ENCODE data around the gene SCYL1. TPM values are rescaled to one million over a fixed set of nuclear protein-coding genes. Genes with fewer than 3 reads are reported as not detected.

SCYL1 gene
- total and polyA plus RNA-seq, 12 donors = 47.4 to 130 (median 56.7) TPM

DNA sequence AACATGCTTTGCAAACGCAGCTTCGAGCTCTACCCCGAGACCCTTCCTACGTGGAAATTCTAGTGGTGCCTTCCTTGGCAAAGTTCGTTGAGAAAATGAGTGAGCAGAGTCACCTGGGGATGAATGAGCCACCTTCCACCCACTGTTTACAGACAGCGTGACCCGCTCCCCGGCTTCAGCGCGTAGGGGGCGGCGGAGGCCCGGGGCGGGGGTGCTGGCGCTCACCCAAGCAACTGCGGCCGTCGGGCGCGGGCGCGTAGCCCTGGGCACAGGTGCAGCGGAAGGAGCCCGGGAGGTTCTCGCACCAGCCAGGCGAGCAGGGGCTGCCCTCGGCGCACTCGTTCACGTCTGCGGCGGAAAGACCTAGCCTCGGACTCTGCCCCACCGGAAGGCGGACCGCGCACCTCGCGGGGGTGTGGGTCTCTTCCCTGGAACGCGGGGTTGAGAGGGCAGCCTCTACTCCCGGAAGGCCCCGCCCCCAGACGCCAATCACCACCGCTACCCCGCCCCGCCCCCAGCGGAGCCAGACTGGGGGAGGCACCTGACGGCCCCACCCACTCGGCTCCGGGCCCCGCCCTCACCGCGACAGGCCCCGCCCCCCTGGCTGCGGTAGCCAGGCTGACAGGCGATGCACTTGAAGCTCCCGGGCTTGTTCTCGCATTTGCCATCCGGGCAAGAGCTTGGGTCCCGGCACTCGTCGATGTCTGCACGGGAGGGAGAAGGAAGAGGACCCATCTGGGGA, 21.5 kb downstream of the SCYL1 start:
- 50 to 55% methylated on average over 49 to 60 of the region's 64 CpGs for WGBS, 2 donors
- intact Hi-C loops (cut with DNase I) = no loop called here
- Histone ChIP-seq H3K4me3 (peak overlapping the region in 2 of 10 donors; percentile 29 to 53), H3K36me3 (peaks cover 0 to 95% (median 3%) of the 10 kb centered on the region in 9 donors), H3K9me3 (no peaks in the 10 kb centered on the region), H3K27ac (peak overlapping the region in 1 of 10 donors; percentile 62), H3K4me1 (peaks cover 2 to 20% (median 6%) of the 10 kb centered on the region in 9 donors), H3K27me3 (no peaks in the 10 kb centered on the region)
- peak; percentile 54 to 84 for DNase-seq
- TF ChIP-seq, protein P1, sequence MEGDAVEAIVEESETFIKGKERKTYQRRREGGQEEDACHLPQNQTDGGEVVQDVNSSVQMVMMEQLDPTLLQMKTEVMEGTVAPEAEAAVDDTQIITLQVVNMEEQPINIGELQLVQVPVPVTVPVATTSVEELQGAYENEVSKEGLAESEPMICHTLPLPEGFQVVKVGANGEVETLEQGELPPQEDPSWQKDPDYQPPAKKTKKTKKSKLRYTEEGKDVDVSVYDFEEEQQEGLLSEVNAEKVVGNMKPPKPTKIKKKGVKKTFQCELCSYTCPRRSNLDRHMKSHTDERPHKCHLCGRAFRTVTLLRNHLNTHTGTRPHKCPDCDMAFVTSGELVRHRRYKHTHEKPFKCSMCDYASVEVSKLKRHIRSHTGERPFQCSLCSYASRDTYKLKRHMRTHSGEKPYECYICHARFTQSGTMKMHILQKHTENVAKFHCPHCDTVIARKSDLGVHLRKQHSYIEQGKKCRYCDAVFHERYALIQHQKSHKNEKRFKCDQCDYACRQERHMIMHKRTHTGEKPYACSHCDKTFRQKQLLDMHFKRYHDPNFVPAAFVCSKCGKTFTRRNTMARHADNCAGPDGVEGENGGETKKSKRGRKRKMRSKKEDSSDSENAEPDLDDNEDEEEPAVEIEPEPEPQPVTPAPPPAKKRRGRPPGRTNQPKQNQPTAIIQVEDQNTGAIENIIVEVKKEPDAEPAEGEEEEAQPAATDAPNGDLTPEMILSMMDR (IDR thresholded peaks at IDR 0.05) = no peak
- peak; percentile 42 to 77 (median 60) for ATAC-seq

DNA sequence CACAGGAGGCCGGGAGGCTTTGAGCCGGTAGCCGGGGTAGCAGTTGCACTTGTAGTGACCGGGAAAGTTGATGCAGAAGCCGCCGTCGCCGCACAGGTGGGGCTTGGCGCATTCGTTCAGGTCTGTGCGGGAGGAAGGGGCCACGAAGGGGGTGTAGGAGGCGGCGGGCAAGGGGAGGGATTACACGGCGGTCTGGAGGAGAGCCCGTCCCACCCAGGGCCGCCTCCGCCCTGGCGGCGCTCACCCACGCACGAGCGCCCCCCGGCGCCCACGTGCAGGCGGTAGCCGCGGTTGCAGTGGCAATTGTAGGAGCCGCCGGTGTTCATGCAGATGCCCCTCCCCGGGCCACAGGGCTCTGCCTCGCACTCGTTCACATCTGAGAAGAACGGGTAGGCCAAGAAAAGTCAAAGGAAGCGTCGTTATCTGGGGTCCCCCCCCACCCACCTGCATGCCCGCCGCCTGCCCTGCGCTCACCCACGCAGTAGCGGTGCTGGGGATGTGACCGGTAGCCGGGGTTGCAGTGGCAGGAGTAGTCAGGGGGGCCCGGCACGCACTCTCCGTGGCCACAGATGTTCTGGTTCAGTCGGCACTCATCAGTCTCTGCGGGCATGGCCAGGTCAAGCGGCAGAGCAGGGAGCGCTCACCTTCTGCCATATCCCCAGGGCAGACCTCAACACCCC, 22.7 kb downstream of the SCYL1 start:
- TF ChIP-seq, protein P1 (IDR thresholded peaks at IDR 0.05) = no peak
- Histone ChIP-seq H3K9me3 (no peaks in the 10 kb centered on the region), H3K27ac (no peak overlapping the region), H3K4me3 (no peak overlapping the region), H3K27me3 (no peaks in the 10 kb centered on the region), H3K4me1 (peaks cover 0 to 21% (median 0%) of the 10 kb centered on the region in 9 donors), H3K36me3 (peaks cover 0 to 100% (median 5%) of the 10 kb centered on the region in 9 donors)
- DNase-seq = no peak
- 79 to 84% methylated on average over 50 to 52 of the region's 52 CpGs for WGBS, 2 donors
- intact Hi-C loops (cut with DNase I) = no loop called here
- ATAC-seq = no peak

DNA sequence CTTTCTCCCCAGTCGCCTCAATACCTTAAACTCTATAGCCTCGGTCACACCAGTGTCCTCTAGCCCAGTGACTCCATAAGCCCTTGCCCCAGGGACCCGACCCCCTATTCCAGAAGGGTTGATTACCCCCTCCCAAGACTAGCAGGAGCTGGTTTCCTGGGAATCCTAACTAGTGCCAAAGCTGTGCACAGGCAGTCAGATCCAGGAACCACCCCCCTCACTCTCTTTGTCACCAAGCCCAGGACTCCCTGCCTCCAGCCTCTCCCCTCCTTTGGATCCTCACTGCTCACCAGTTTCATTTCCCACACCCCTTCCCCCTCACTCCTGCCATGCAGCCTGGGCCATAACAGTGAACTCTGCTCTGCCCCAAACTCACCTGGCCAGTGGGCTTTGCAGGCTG, 23.5 kb downstream of the SCYL1 start:
- WGBS, 2 donors = 92 to 95% methylated on average over 3 of the region's 3 CpGs
- DNase-seq = no peak
- peaks cover 0 to 100% (median 5%) of the 10 kb centered on the region in 9 donors for H3K36me3 ChIP-seq
- peaks cover 0 to 25% (median 0%) of the 10 kb centered on the region in 9 donors for H3K4me1 ChIP-seq
- TF ChIP-seq, protein P1 (IDR thresholded peaks at IDR 0.05) = no peak
- intact Hi-C loops (cut with DNase I) = no loop called here
- ATAC-seq = no peak
- H3K27me3 ChIP-seq = no peaks in the 10 kb centered on the region
- no peaks in the 10 kb centered on the region for H3K9me3 ChIP-seq
- no peak overlapping the region for H3K27ac ChIP-seq
- no peak overlapping the region for H3K4me3 ChIP-seq

DNA sequence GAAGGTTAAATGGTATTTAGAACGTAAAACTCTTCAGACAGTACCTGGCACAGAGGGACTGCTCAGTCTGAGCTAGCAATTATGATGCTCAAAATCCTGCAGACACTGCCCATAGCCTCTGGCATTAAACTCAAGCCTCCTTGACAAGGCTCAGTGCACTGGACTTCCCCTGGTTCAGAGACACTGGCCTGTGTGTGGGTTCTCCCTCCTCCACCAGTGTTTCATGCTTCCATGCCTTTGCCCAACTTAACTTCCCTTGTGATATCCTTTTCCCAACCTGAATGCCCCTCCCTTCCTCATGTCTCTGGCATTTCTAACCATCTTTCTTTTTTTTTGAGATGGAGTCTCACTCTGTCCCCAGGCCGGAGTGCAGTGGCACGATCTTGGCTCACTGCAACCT, 24.2 kb downstream of the SCYL1 start:
- TF ChIP-seq, protein P1 (IDR thresholded peaks at IDR 0.05) = no peak
- Histone ChIP-seq H3K36me3 (peaks cover 0 to 100% (median 5%) of the 10 kb centered on the region in 9 donors), H3K27me3 (no peaks in the 10 kb centered on the region), H3K27ac (no peak overlapping the region), H3K4me1 (peaks cover 0 to 28% (median 0%) of the 10 kb centered on the region in 9 donors), H3K9me3 (no peaks in the 10 kb centered on the region), H3K4me3 (no peak overlapping the region)
- WGBS, 2 donors = 95 to 99% methylated on average over 3 of the region's 3 CpGs
- intact Hi-C loops (cut with DNase I) = no loop called here
- ATAC-seq (no peak), DNase-seq (no peak)

All from heart right ventricle (tissue), 16 donors.